Tibial nerve (tissue), 3 donors: ENCODE data around the gene NFE2L1.

Experiments used
- CTCF ChIP-seq, 5 experiments: fragments of 200-600 bp in 3 of 5; fragments of 450-650 bp in 2 of 5; sonication (generic) in 3 of 5; IDR thresholded peaks; one replicate each; pipeline ENCODE4 v1.5.1; 2016 to 2019; ENCODE audit warnings: antibody characterized with exemption in 5 of 5, mild to moderate bottlenecking in 3 of 5, moderate library complexity in 2 of 5
- POLR2A ChIP-seq, 2 donors: fragments of 450-650 bp; IDR thresholded peaks; one replicate each; pipeline ENCODE4 v1.6.1; 2017; ENCODE audit warnings: antibody characterized with exemption in 2 of 2, mild to moderate bottlenecking in 2 of 2, moderate library complexity in 2 of 2

- TF ChIP-seq CTCF (IDR thresholded peaks at IDR 0.05) (no peak), POLR2A (IDR thresholded peaks at IDR 0.05) (no peak)
Measured at GRCh38 chr17:48043176-48043575, 5.0 kb upstream of the NFE2L1 start.
